H9 (cell line): ENCODE measurements around the gene TAF13. TPM values are rescaled to one million over a fixed set of nuclear protein-coding genes. Genes with fewer than 3 reads are reported as not detected.

Source experiments
- DNase-seq: peaks from one replicate; pipeline ENCODE4 v3.0.0-alpha.2; 2017
- H2AFZ ChIP-seq: one replicate; pipeline ENCODE4 v1.6.1; 2013; ENCODE audit warnings: mild to moderate bottlenecking, low read length, control low read depth, moderate library complexity
- H2AK5ac ChIP-seq: 2 replicates; pipeline ENCODE4 v1.6.1; 2013; ENCODE audit warnings: low read length, control low read depth, mixed read lengths; ENCODE audit not compliant: insufficient read length
- H2BK120ac ChIP-seq: one replicate; pipeline ENCODE4 v1.6.1; 2013; ENCODE audit warnings: low read depth, mild to moderate bottlenecking, low read length, control low read depth, inconsistent platforms; ENCODE audit not compliant: poor library complexity, severe bottlenecking
- H2BK12ac ChIP-seq: 2 replicates; pipeline ENCODE4 v1.6.1; 2013; ENCODE audit warnings: low read length, control low read depth, mixed read lengths, low read depth; ENCODE audit not compliant: insufficient read length
- H2BK15ac ChIP-seq: 2 replicates; pipeline ENCODE4 v1.6.1; 2013; ENCODE audit warnings: low read depth, low read length, control low read depth
- H2BK20ac ChIP-seq: one replicate; pipeline ENCODE4 v1.6.1; 2013; ENCODE audit warnings: low read depth, mild to moderate bottlenecking, low read length, control low read depth, inconsistent platforms; ENCODE audit not compliant: poor library complexity, severe bottlenecking
- H2BK5ac ChIP-seq: 2 replicates; pipeline ENCODE4 v1.6.1; 2013; ENCODE audit warnings: low read length, control low read depth, mixed read lengths; ENCODE audit not compliant: insufficient read length
- H3K14ac ChIP-seq: 2 replicates; pipeline ENCODE4 v1.6.1; 2013; ENCODE audit warnings: low read length, control low read depth; ENCODE audit not compliant: insufficient read depth
- H3K18ac ChIP-seq: 2 replicates; pipeline ENCODE4 v1.6.1; 2013; ENCODE audit warnings: low read depth, mild to moderate bottlenecking, mixed read lengths, low read length, control low read depth; ENCODE audit not compliant: insufficient read length
- H3K23ac ChIP-seq: 2 replicates; pipeline ENCODE4 v1.6.1; 2013; ENCODE audit warnings: low read length, control low read depth, mixed read lengths, low read depth; ENCODE audit not compliant: insufficient read length
- H3K23me2 ChIP-seq: 2 replicates; pipeline ENCODE4 v1.6.1; 2013; ENCODE audit warnings: low read depth, mild to moderate bottlenecking, mixed read lengths, low read length, control low read depth; ENCODE audit not compliant: insufficient read length, poor library complexity, severe bottlenecking
- H3K27ac ChIP-seq: 2 replicates; pipeline ENCODE4 v1.5.1; 2013; ENCODE audit warnings: low read length, control low read depth, mixed read lengths, low read depth; ENCODE audit not compliant: insufficient read length
- H3K27me3 ChIP-seq: 2 replicates; pipeline ENCODE4 v1.6.1; 2013; ENCODE audit warnings: low read length, control low read depth, inconsistent platforms; ENCODE audit not compliant: insufficient read depth
- H3K4ac ChIP-seq: 2 replicates; pipeline ENCODE4 v1.6.1; 2013; ENCODE audit warnings: low read depth, mild to moderate bottlenecking, control low read depth, inconsistent platforms, low read length, moderate library complexity
- H3K4me1 ChIP-seq: 2 replicates; pipeline ENCODE4 v1.6.1; 2013; ENCODE audit warnings: low read length, control low read depth, inconsistent platforms; ENCODE audit not compliant: insufficient read depth
- H3K4me2 ChIP-seq: 2 replicates; pipeline ENCODE4 v1.6.1; 2013; ENCODE audit warnings: low read length, control low read depth, mixed read lengths; ENCODE audit not compliant: insufficient read length, insufficient read depth
- H3K56ac ChIP-seq: 2 replicates; pipeline ENCODE4 v1.6.1; 2013; ENCODE audit warnings: low read depth, mild to moderate bottlenecking, mixed read lengths, low read length, control low read depth; ENCODE audit not compliant: insufficient read length
- H3K79me1 ChIP-seq: 2 replicates; pipeline ENCODE4 v1.6.1; 2013; ENCODE audit warnings: low read depth, mild to moderate bottlenecking, moderate library complexity, low read length, control low read depth, inconsistent platforms; ENCODE audit not compliant: insufficient read depth, poor library complexity, severe bottlenecking
- H3K79me2 ChIP-seq: 2 replicates; pipeline ENCODE4 v1.6.1; 2013; ENCODE audit warnings: low read length, control low read depth, inconsistent platforms; ENCODE audit not compliant: insufficient read depth
- H3K9ac ChIP-seq: 2 replicates; pipeline ENCODE4 v1.6.1; 2013; ENCODE audit warnings: low read length, control low read depth, mixed read lengths; ENCODE audit not compliant: insufficient read length; ENCODE audit errors: extremely low read depth
- H3K9me3 ChIP-seq: one replicate; pipeline ENCODE4 v1.6.1; 2013; ENCODE audit warnings: low read depth, low read length, inconsistent platforms; ENCODE audit not compliant: control insufficient read depth
- H3T11ph ChIP-seq: one replicate; pipeline ENCODE4 v1.6.1; 2013; ENCODE audit warnings: mild to moderate bottlenecking, low read length, control low read depth, inconsistent platforms
- H4K20me1 ChIP-seq: one replicate; pipeline ENCODE4 v1.6.1; 2013; ENCODE audit not compliant: control insufficient read depth, insufficient read length, insufficient read depth
- H4K5ac ChIP-seq: 2 replicates; pipeline ENCODE4 v1.6.1; 2013; ENCODE audit warnings: low read depth, mild to moderate bottlenecking, mixed read lengths, low read length, control low read depth; ENCODE audit not compliant: insufficient read length
- H4K8ac ChIP-seq: replicated peaks from 2 replicates; pipeline ENCODE4 v1.6.1; 2013; ENCODE audit warnings: low read length, control low read depth, mixed read lengths, low read depth; ENCODE audit not compliant: insufficient read length
- H4K91ac ChIP-seq: 2 replicates; pipeline ENCODE4 v1.6.1; 2013; ENCODE audit warnings: low read depth, mild to moderate bottlenecking, moderate library complexity, mixed read lengths, low read length, control low read depth; ENCODE audit not compliant: insufficient read length
- H3K27ac Mint-ChIP-seq, 3 experiments: 2 replicates in 2 of 3; 3 replicates in 1 of 3; pipeline ENCODE4 v1.8.0; 2020 to 2021; ENCODE audit warnings: mixed read lengths in 3 of 3, mild to moderate bottlenecking in 1 of 3, moderate library complexity in 1 of 3
- H3K27me3 Mint-ChIP-seq: 2 replicates; pipeline ENCODE4 v1.8.0; 2021; ENCODE audit warnings: low read depth, mild to moderate bottlenecking, moderate library complexity, mixed read lengths
- H3K36me3 Mint-ChIP-seq, 3 experiments: 2 replicates in 2 of 3; 3 replicates in 1 of 3; pipeline ENCODE4 v1.8.0; 2020 to 2021; ENCODE audit warnings: low read depth in 3 of 3, mixed read lengths in 3 of 3; ENCODE audit not compliant: insufficient read depth in 1 of 3
- H3K4me1 Mint-ChIP-seq, 2 experiments: 2 replicates each; pipeline ENCODE4 v1.8.0; 2020; ENCODE audit warnings: mixed read lengths in 2 of 2
- H3K4me3 Mint-ChIP-seq, 2 experiments: 2 replicates in 1 of 2; 3 replicates in 1 of 2; pipeline ENCODE4 v1.8.0; 2020 to 2021; ENCODE audit warnings: mild to moderate bottlenecking in 2 of 2, mixed read lengths in 2 of 2, moderate library complexity in 1 of 2
- H3K9me3 Mint-ChIP-seq, 2 experiments: 2 replicates in 1 of 2; 3 replicates in 1 of 2; pipeline ENCODE4 v1.8.0; 2020; ENCODE audit warnings: mild to moderate bottlenecking in 2 of 2, mixed read lengths in 2 of 2, moderate library complexity in 1 of 2
- WGBS: extraction: QIAGEN DNeasy Blood & Tissue Kit; methylation state at CpG from one replicate; pipeline ENCODE4 v1.1.7; 2013; ENCODE audit warnings: missing lambda C conversion rate, low lambda C conversion rate, mixed read lengths; ENCODE audit not compliant: insufficient read length; ENCODE audit errors: extremely low coverage; 5-methylcytosine and 5-hydroxymethylcytosine counted together
- total RNA-seq: library from RNA; stranded (reverse); gene quantifications from 2 replicates; pipeline ENCODE4 v1.2.1, GENCODE V29; 2021
- TF ChIP-seq, protein P1 (sequence below): fragments of 200-600 bp; sonication (generic); conservative IDR thresholded peaks from 3 replicates; pipeline ENCODE4 v1.8.0; 2021; ENCODE audit warnings: antibody characterized with exemption, mild to moderate bottlenecking

TAF13 gene
- total RNA-seq, 1 experiment from 2014 or later, result 50.9 TPM

DNA sequence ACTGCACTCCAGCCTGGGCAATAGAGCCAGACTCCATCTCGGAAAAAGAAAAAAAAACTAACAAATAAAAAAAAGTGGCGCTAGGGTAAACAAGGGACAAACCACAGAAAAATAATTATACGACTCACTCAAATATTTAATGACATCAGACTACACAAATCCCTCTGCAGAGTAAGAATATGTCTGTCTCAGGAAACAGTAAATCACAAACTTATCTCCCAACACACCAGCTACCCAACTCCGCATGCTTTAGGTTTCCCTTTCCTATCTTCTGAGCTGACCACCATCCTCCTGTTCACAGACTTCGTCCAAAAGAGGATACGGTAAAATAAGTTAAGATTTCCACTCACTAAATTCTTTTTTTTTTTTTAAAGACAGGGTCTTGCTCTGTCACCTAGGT lies 50.1 kb downstream of the TAF13 start:
- Histone ChIP-seq H4K5ac (no peak overlapping the region), H3K23me2 (no peaks in the 10 kb centered on the region), H2BK5ac (no peak overlapping the region), H4K91ac (no peak overlapping the region), H3K4me2 (no peak overlapping the region), H3K9ac (no peak overlapping the region), H3K4me1 (no peaks in the 10 kb centered on the region), H3K4ac (no peak overlapping the region), H4K20me1 (no peaks in the 10 kb centered on the region), H3K56ac (no peak overlapping the region), H2BK15ac (no peak overlapping the region), H2BK120ac (no peak overlapping the region), H3T11ph (no peak overlapping the region), H3K18ac (no peak overlapping the region), H2BK12ac (no peak overlapping the region), H3K79me2 (no peaks in the 10 kb centered on the region), H3K27me3 (no peaks in the 10 kb centered on the region), H2BK20ac (no peak overlapping the region), H4K8ac (no peak overlapping the region), H2AFZ (no peak overlapping the region), H3K27ac (no peak overlapping the region), H3K79me1 (no peaks in the 10 kb centered on the region), H3K23ac (no peak overlapping the region), H2AK5ac (no peak overlapping the region), H3K14ac (no peak overlapping the region), H3K9me3 (no peaks in the 10 kb centered on the region)
- Mint-ChIP-seq H3K4me3 (no peak overlapping the region), H3K9me3 (no peaks in the 10 kb centered on the region), H3K4me1 (no peaks in the 10 kb centered on the region), H3K27me3 (no peaks in the 10 kb centered on the region), H3K36me3 (no peaks in the 10 kb centered on the region), H3K27ac (no peak overlapping the region; a peak in 1 of 7 replicates)
- WGBS, result no CpG with 5 or more reads among the region's 6 CpGs
- TF ChIP-seq, protein P1, sequence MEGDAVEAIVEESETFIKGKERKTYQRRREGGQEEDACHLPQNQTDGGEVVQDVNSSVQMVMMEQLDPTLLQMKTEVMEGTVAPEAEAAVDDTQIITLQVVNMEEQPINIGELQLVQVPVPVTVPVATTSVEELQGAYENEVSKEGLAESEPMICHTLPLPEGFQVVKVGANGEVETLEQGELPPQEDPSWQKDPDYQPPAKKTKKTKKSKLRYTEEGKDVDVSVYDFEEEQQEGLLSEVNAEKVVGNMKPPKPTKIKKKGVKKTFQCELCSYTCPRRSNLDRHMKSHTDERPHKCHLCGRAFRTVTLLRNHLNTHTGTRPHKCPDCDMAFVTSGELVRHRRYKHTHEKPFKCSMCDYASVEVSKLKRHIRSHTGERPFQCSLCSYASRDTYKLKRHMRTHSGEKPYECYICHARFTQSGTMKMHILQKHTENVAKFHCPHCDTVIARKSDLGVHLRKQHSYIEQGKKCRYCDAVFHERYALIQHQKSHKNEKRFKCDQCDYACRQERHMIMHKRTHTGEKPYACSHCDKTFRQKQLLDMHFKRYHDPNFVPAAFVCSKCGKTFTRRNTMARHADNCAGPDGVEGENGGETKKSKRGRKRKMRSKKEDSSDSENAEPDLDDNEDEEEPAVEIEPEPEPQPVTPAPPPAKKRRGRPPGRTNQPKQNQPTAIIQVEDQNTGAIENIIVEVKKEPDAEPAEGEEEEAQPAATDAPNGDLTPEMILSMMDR, result no peak
- DNase-seq, result no peak
